Brain microvascular endothelial cell (primary cell): ENCODE results near the gene VASH1.
"Not testable (repeated sequence)": the region's sequence is repeated elsewhere in the genome, so short reads cannot be mapped to it uniquely, and the experiment has no call there.

ENCODE experiments used
- DNase-seq: peaks from one replicate; pipeline ENCODE4 v3.0.0-alpha.2; 2020
- H3K27ac ChIP-seq: fragments of 250-450 bp; sonication (Bioruptor Pico); 2 replicates; pipeline ENCODE4 v1.5.1; 2020; ENCODE audit warnings: mild to moderate bottlenecking, moderate library complexity
- H3K27me3 ChIP-seq: fragments of 250-450 bp; sonication (Bioruptor Pico); replicated peaks from 2 replicates; pipeline ENCODE4 v1.5.1; 2020; ENCODE audit warnings: mild to moderate bottlenecking
- H3K36me3 ChIP-seq: fragments of 250-450 bp; sonication (Bioruptor Pico); replicated peaks from 2 replicates; pipeline ENCODE4 v1.5.1; 2020; ENCODE audit warnings: mild to moderate bottlenecking
- H3K4me3 ChIP-seq: 2 replicates; pipeline ENCODE4 v1.5.1; 2011; ENCODE audit warnings: low read depth, mild to moderate bottlenecking, control low read depth, low read length, moderate library complexity
- CTCF ChIP-seq: IDR thresholded peaks from 2 replicates; pipeline ENCODE4 v1.5.1; 2011; ENCODE audit warnings: low read depth, mild to moderate bottlenecking, moderate library complexity, low read length, control low read depth, inconsistent platforms; ENCODE audit errors: missing control alignments
- in situ Hi-C: cut with HindIII; loops from 2 replicates; pipeline ENCODE4 v1.10.0; 2017; ENCODE audit warnings: low sequenced_read_pairs, low pct_ligation_motif_present

VASH1 gene

GRCh38 chr14:76716285-76716684 is 45.0 kb upstream of the VASH1 start:
- no peaks in the 10 kb centered on the region for H3K27me3 ChIP-seq
- TF ChIP-seq CTCF = no peak
- no peaks in the 10 kb centered on the region for H3K36me3 ChIP-seq
- no peak overlapping the region for H3K27ac ChIP-seq
- no peak overlapping the region for H3K4me3 ChIP-seq
- DNase-seq = no peak
- in situ Hi-C loops = no loop called here

DNA sequence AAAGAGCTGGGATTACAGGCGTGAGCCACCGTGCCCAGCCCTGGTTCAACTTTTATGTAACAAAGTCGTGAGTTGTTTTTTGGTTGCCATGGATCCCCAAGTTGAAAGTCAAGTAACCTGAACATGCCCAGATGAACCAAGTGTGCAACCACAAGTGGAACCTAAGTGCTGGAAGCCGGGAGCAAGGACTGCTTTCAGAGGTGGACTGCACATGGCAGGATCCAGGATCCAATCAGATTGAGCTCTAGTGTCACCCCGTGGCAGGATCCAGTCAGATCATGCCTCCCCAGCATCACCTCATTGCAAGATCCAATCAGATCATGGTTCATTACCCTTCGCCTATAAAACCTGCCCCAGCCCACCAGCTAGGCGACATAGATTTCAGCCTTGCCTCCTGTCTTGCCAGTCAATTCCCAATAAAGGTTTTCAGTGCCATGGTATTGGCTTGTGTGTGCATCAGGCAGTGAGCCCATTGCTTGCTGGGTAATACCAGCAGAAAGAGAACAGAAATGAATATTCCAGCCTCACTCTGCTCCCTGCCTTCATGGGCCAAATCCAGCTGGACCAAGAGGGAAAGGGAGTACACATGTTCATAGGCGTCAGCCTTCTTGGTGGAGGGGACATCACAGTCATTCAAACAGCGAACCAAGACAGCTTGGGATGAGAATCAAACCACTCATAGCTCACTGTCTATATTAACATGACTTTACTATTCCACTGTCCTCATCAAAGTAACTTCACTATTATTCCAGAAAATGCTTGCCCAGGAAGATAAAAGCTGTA is 43.6 kb upstream of the VASH1 start:
- no peaks in the 10 kb centered on the region for H3K27me3 ChIP-seq
- in situ Hi-C loops = no loop called here
- no peak for DNase-seq
- no peak for TF ChIP-seq CTCF
- no peak overlapping the region for H3K4me3 ChIP-seq
- H3K27ac ChIP-seq = no peak overlapping the region
- no peaks in the 10 kb centered on the region for H3K36me3 ChIP-seq

DNA sequence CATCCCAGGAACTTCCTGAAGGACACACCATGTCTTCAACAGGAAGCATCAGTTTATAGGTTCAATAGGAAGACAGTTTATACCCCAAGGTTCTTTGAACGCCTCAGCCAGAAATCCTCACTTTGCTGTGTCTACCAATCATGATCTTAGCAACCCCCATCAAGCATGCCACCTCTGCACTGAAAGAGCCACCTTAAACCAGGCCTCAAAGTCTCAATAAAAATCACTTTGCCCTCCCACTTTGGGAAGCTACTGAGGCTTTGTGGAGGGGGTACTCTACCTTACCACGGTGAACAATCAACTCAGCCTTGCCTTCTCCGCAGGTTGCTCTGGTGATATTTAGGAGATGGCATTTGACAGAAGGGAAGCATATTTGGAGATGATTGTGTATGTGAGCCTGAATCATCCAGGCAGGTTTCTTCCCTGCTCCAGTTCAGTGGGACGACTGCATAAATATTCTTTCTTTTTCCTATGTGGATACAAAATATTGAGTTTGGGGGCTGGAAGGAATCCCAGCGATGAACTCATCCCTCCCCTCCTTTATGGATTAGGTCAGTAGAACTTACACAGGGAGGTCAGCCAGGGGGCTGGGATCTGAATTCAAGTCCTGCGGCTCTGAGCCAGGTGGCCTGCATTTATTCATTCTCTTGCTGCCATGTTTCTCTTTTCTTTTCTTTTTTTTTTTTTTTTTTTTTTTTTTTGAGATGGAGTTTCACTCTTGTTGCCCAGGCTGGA is 42.8 kb upstream of the VASH1 start:
- DNase-seq = no peak
- H3K36me3 ChIP-seq = no peaks in the 10 kb centered on the region
- in situ Hi-C loops = no loop called here
- no peak overlapping the region for H3K4me3 ChIP-seq
- TF ChIP-seq CTCF = no peak
- no peaks in the 10 kb centered on the region for H3K27me3 ChIP-seq
- no peak overlapping the region for H3K27ac ChIP-seq

DNA sequence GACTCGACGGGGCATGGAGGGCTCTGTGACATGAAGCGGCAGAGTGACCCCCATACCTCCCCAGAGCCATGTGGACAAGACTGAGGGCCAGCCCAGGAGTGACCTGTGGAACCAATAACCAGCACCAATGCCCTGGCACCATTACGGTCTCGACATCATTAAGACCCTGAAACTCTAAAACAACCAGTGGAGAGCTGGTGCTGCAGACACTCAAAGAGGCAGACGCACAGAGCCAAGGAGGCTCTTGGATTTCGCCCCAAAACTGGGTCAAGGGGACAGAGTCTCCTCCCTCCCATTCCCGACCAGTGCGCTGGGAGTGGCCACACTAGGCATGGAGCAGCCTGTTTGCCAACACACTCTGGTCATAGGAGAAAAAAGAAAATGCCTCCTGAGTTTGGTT is 41.6 kb upstream of the VASH1 start:
- in situ Hi-C loops = no loop called here
- no peaks in the 10 kb centered on the region for H3K36me3 ChIP-seq
- TF ChIP-seq CTCF = no peak
- DNase-seq = no peak
- H3K27ac ChIP-seq = no peak overlapping the region
- H3K27me3 ChIP-seq = no peaks in the 10 kb centered on the region
- no peak overlapping the region for H3K4me3 ChIP-seq

GRCh38 chr14:76720382-76720813 is 40.9 kb upstream of the VASH1 start:
- H3K4me3 ChIP-seq = no peak overlapping the region
- in situ Hi-C loops = no loop called here
- no peak for TF ChIP-seq CTCF
- H3K27ac ChIP-seq = no peak overlapping the region
- no peaks in the 10 kb centered on the region for H3K27me3 ChIP-seq
- DNase-seq = no peak
- H3K36me3 ChIP-seq = no peaks in the 10 kb centered on the region

- in situ Hi-C loops, H3K36me3 ChIP-seq, H3K27ac ChIP-seq, H3K4me3 ChIP-seq, H3K27me3 ChIP-seq, DNase-seq: not testable (repeated sequence)
These were observed 39.8 kb upstream of the VASH1 start for GRCh38 chr14:76721506-76721905.
